Stomach (tissue), 9 donors: Measurements from ENCODE around the gene TMEM45A. TPM values are rescaled to one million over a fixed set of nuclear protein-coding genes. Genes with fewer than 3 reads are reported as not detected.
A peak's percentile ranks its signal among the peaks of the same experiment; 100 is the strongest.

ENCODE experiments used
- DNase-seq, 2 donors: peaks; one replicate each; pipeline versions ENCODE4 v3.0.0 to v3.0.0-alpha.2; 2013 to 2019
- H3K27ac ChIP-seq, 5 donors: fragments of 200-600 bp in 4 of 5; sonication (generic) in 4 of 5; one replicate each; pipeline ENCODE4 v1.5.1; 2013 to 2019; ENCODE audit warnings: mild to moderate bottlenecking in 1 of 5, moderate library complexity in 1 of 5
- H3K27me3 ChIP-seq, 3 donors: fragments of 200-600 bp; sonication (generic); one replicate each; pipeline ENCODE4 v1.5.1; 2017 to 2019; ENCODE audit warnings: mixed run types in 1 of 3
- H3K36me3 ChIP-seq, 4 donors: fragments of 200-600 bp; sonication (generic); 1 replicate in 3 of 4; 2 replicates in 1 of 4; pipeline ENCODE4 v1.5.1; 2016 to 2019
- H3K4me1 ChIP-seq, 4 donors: fragments of 200-600 bp; sonication (generic); one replicate each; pipeline ENCODE4 v1.5.1; 2016 to 2019
- H3K4me3 ChIP-seq, 4 donors: fragments of 200-600 bp; sonication (generic) in 3 of 4; one replicate each; pipeline ENCODE4 v1.5.1; 2016 to 2019; ENCODE audit warnings: mild to moderate bottlenecking in 1 of 4
- H3K9me3 ChIP-seq, 4 donors: fragments of 200-600 bp; sonication (generic); one replicate each; pipeline ENCODE4 v1.5.1; 2016 to 2019
- EP300 ChIP-seq: sonication (generic); formaldehyde crosslinking; IDR thresholded peaks from one replicate; pipeline ENCODE4 v1.6.1; 2017; ENCODE audit warnings: antibody characterized with exemption
- POLR2A ChIP-seq, 4 donors: fragments of 450-650 bp; IDR thresholded peaks; one replicate each; pipeline ENCODE4 v1.6.1; 2016; ENCODE audit warnings: antibody characterized with exemption in 4 of 4, control low read depth in 2 of 4, mild to moderate bottlenecking in 1 of 4, moderate library complexity in 1 of 4
- POLR2AphosphoS5 ChIP-seq, 3 donors: sonication (generic); formaldehyde crosslinking; IDR thresholded peaks; one replicate each; pipeline ENCODE4 v1.6.1; 2016; ENCODE audit warnings: antibody characterized with exemption in 3 of 3
- WGBS, 5 donors: extraction: QIAGEN DNeasy Blood & Tissue Kit in 3 of 5; methylation state at CpG; one replicate each; pipeline versions ENCODE4 v1.1.5 to v1.1.7; 2013 to 2018; 5-methylcytosine and 5-hydroxymethylcytosine counted together
- intact Hi-C: fragments of 100-400 bp; cut with DNase I; formaldehyde crosslinking; loops from one replicate; pipeline ENCODE4 v1.15.1; 2023; ENCODE audit warnings: low total_unique reads
- polyA plus RNA-seq, 3 donors: library from polyadenylated mRNA; stranded (reverse); fragments of 200-250 nt; gene quantifications; one replicate each; pipeline ENCODE4 v1.2.3, GENCODE V29; 2013
- total RNA-seq, 5 donors: library from RNA; depleted of rRNA; stranded (reverse); fragments of >200 nt; gene quantifications; one replicate each; pipeline versions ENCODE4 v1.1.0 to v1.2.3, GENCODE V29; 2014 to 2016
- TF ChIP-seq, protein P1 (sequence below), 7 experiments: fragments of 450-650 bp in 4 of 7; fragments of 200-600 bp in 3 of 7; sonication (generic) in 3 of 7; IDR thresholded peaks; one replicate each; pipeline ENCODE4 v1.5.1; 2016 to 2019; ENCODE audit warnings: antibody characterized with exemption in 7 of 7, control low read depth in 2 of 7, mild to moderate bottlenecking in 1 of 7
- donor health status: healthy with polysubstance abuse.
- donor health status: Bipolar disorder and iron deficiency.
- donor health status: healthy.

TMEM45A gene
- total and polyA plus RNA-seq, 8 donors: 0.72 to 20.2 (median 6.2) TPM; not detected in 1

DNA sequence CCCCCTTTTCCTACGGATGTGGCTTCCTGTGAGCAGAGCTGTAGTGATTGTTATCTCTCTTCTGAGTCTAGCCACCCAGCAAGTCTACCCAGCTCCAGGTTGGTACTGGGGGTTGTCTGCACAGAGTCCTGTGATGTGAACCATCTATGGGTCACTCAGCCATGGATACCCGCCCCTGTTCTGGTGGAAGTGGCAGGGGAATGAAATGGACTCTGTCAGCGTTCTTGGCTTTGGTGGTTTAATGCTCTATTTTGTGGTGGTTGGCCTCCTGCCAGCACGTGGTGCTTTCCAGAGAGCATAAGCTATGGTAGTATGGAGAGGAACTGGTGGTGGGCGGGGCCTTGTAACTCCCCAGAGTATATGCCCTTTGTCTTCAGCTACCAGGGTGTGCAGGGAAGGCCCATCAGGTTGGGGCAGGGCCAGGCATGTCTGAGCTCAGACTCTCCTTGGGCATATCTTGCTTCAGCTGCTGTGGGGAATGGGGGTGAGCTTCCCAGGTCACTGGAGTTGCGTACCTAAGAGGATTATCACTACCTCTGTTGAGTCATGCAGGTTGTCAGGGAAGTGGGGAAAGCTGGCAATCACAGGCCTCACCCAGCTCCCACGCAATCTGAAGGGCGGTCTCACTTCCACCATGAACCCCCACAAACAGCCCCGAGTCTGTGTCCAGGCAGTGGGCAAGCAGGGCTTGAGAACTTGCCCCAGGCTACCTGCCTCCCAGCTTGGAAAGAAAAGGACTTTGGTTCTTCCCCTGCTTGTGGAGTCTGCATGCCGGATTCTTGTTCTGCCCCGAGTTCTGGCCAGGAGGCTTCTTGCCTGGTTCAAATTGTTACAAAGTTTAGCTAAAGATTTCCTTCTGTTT is 108.0 kb downstream of the TMEM45A start:
- H3K9me3 ChIP-seq: no peaks in the 10 kb centered on the region
- peaks cover 0 to 20% (median 6%) of the 10 kb centered on the region in 4 donors for H3K4me1 ChIP-seq
- H3K27me3 ChIP-seq: no peaks in the 10 kb centered on the region
- no peak overlapping the region for H3K27ac ChIP-seq
- no peaks in the 10 kb centered on the region for H3K36me3 ChIP-seq
- intact Hi-C loops: no loop called here
- DNase-seq: no peak
- 69 to 78% (median 76%) methylated on average over 11 of the region's 11 CpGs for WGBS, 5 donors
- TF ChIP-seq POLR2AphosphoS5 (IDR thresholded peaks at IDR 0.05) (no peak), POLR2A (IDR thresholded peaks at IDR 0.05) (no peak), EP300 (no peak)
- TF ChIP-seq, protein P1, sequence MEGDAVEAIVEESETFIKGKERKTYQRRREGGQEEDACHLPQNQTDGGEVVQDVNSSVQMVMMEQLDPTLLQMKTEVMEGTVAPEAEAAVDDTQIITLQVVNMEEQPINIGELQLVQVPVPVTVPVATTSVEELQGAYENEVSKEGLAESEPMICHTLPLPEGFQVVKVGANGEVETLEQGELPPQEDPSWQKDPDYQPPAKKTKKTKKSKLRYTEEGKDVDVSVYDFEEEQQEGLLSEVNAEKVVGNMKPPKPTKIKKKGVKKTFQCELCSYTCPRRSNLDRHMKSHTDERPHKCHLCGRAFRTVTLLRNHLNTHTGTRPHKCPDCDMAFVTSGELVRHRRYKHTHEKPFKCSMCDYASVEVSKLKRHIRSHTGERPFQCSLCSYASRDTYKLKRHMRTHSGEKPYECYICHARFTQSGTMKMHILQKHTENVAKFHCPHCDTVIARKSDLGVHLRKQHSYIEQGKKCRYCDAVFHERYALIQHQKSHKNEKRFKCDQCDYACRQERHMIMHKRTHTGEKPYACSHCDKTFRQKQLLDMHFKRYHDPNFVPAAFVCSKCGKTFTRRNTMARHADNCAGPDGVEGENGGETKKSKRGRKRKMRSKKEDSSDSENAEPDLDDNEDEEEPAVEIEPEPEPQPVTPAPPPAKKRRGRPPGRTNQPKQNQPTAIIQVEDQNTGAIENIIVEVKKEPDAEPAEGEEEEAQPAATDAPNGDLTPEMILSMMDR (IDR thresholded peaks at IDR 0.05): no peak
- H3K4me3 ChIP-seq: no peak overlapping the region

DNA sequence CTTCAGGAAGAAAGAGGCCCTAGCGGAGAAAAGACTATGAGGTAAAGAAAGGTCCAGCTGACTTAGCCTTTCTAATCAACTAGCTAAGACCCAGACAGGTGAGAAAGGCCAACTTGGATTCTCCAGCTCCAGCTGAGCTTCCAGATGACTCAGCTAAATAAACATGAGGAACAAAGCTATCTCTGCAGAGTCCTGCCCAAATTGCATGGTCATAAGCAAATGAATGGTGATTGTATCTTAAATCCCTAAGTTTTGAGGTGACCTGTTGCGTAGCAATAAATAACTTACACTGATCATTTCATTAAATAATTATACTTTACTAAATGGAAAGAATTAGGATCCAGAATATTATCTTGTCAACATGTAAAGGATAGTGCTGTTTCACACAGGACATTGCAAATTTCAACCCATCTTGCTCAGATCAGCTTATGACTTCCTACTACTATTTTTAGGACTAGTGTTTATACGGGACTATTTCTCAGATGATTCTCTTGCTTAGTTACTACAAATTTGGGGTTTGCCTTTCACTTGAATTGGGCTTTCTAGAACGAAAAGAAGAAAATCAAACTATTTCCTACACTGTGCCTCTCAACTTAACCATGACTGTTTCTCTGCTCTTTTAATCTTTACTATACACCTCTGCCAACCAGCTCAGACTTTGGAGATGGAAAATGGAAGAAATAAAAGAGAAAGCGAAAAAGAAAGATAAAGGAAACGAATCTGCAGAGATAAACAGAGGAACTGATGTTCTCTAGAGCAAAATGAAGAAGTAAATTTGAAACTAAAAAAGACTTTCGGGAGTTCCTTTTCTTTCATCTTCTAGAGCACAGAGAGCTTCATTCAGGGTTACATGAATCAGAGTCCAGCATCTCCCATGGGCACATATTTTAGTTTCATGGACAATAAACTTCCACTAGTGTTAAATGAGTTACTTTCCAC is 110.4 kb downstream of the TMEM45A start:
- Histone ChIP-seq H3K36me3 (no peaks in the 10 kb centered on the region), H3K4me1 (peaks cover 0 to 20% (median 6%) of the 10 kb centered on the region in 4 donors), H3K27ac (peak overlapping the region in 3 of 5 donors; percentile 10 to 39 (median 31)), H3K9me3 (no peaks in the 10 kb centered on the region), H3K4me3 (peak overlapping the region in 2 of 4 donors; percentile 3 to 4), H3K27me3 (no peaks in the 10 kb centered on the region)
- WGBS, 5 donors: 47 to 65% (median 57%) methylated on average over 7 of the region's 7 CpGs
- DNase-seq: no peak
- no peak for TF ChIP-seq POLR2A (IDR thresholded peaks at IDR 0.05)
- TF ChIP-seq EP300: no peak
- TF ChIP-seq, protein P1 (IDR thresholded peaks at IDR 0.05): no peak
- TF ChIP-seq POLR2AphosphoS5 (IDR thresholded peaks at IDR 0.05): no peak
- intact Hi-C loops: no loop called here

DNA sequence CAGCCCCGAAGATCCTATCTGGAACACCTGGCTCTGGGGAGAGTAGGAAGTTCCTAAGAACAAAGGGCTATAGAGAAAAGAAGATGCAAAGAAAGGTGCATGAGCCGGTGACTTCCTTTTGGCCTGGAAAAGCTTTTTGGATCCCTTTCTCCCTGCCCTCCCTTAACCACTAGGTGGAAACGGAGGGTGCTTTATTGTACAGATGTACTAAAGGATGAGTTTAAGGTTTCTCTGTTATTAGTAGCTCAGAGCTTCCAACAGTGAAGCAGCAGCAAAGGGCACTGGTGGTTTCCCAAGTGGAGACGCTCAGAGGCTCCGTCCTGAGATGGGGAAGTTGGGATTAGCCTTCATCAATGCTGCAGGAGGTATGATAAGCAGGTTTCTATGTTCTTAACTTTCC is 111.0 kb downstream of the TMEM45A start:
- intact Hi-C loops: no loop called here
- Histone ChIP-seq H3K4me1 (peaks cover 0 to 20% (median 6%) of the 10 kb centered on the region in 4 donors), H3K4me3 (peak overlapping the region in 2 of 4 donors; percentile 3 to 4), H3K9me3 (no peaks in the 10 kb centered on the region), H3K36me3 (no peaks in the 10 kb centered on the region), H3K27me3 (no peaks in the 10 kb centered on the region), H3K27ac (peak overlapping the region in 2 of 5 donors; percentile 10 to 31)
- WGBS, 5 donors: 28 to 44% (median 32%) methylated on average over 5 of the region's 5 CpGs
- TF ChIP-seq POLR2AphosphoS5 (IDR thresholded peaks at IDR 0.05): no peak
- TF ChIP-seq, protein P1 (IDR thresholded peaks at IDR 0.05): peak in 3 of 7 experiments; percentile 10 to 35 (median 23)
- DNase-seq: peak in 1 of 2 donors; percentile 38

DNA sequence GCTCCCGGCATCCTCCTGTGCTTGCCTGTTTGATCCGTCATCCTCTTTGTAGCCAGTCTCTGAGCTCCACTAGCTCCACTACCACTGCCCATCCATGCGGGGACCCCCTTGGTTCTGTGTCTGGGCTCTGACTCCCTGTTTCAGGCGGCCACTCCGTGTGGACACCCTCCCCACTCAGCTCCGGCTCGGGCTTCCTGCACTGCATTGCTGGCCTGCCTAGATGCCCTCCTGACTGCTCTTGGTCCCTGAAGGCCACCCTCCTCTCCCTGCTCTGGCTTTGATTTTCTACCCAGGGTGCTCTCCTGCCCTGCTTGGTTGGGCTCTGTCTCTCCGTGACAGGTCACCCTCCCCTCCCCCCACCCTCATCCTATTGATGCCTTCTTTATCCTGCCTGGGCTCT is 112.9 kb downstream of the TMEM45A start:
- intact Hi-C loops: no loop called here
- no peak overlapping the region for H3K27ac ChIP-seq
- 91 to 94% (median 92%) methylated on average over 8 of the region's 8 CpGs for WGBS, 5 donors
- DNase-seq: no peak
- peaks cover 0 to 20% (median 6%) of the 10 kb centered on the region in 4 donors for H3K4me1 ChIP-seq
- no peak overlapping the region for H3K4me3 ChIP-seq
- no peaks in the 10 kb centered on the region for H3K27me3 ChIP-seq
- TF ChIP-seq POLR2A (IDR thresholded peaks at IDR 0.05) (no peak), POLR2AphosphoS5 (IDR thresholded peaks at IDR 0.05) (no peak), EP300 (no peak)
- TF ChIP-seq, protein P1 (IDR thresholded peaks at IDR 0.05): no peak
- H3K36me3 ChIP-seq: no peaks in the 10 kb centered on the region
- no peaks in the 10 kb centered on the region for H3K9me3 ChIP-seq
